ENCODE measurements around the gene TFDP1.

- TF ChIP-seq CTCF (IDR thresholded peaks at IDR 0.05; ENCODE audit: insufficient read depth, low read depth, low read length) (no peak), EZH2 (IDR thresholded peaks at IDR 0.05; ENCODE audit: insufficient read depth, low read length) (no peak)
Observed at GRCh38 chr13:113584205-113584869, at the start of gene TFDP1.

Data from astrocyte (in vitro differentiated cells and primary cell).